OCI-LY7 (cell line): ENCODE measurements around the gene AGAP5. TPM values are rescaled to one million over a fixed set of nuclear protein-coding genes. Genes with fewer than 3 reads are reported as not detected.

Source experiments
- BruUV-seq: library from RNA; stranded (reverse); fragments of 400-500 nt; replicated peaks from 2 replicates; lab custom pipeline; 2021; lab: Mats Ljungman, UMichigan
- CTCF ChIA-PET: fragments of 300-600 bp; sonication (Branson Sonifier 250); formaldehyde crosslinking; loops from one replicate; lab custom pipeline; 2022; ENCODE audit warnings: antibody characterized with exemption; ENCODE audit not compliant: unreplicated experiment; lab: Charles Lee
- POLR2A ChIA-PET: fragments of 300-600 bp; sonication (Branson Sonifier 250); formaldehyde crosslinking; loops from one replicate; lab custom pipeline; 2022; ENCODE audit warnings: antibody characterized with exemption; lab: Charles Lee
- DNase-seq: peaks from one replicate; pipeline ENCODE4 v3.0.0-alpha.2; 2015; ENCODE audit warnings: low spot score
- H2AFZ ChIP-seq: fragments of 200-600 bp; sonication (generic), shearing (Covaris generic); 2 replicates; pipeline ENCODE4 v1.6.1; 2014; ENCODE audit warnings: mild to moderate bottlenecking, antibody characterized with exemption, low read length, moderate library complexity
- H3K27ac ChIP-seq: fragments of 200-600 bp; sonication (generic); 2 replicates; pipeline ENCODE4 v1.5.1; 2014; ENCODE audit warnings: mixed run types, low read depth, mild to moderate bottlenecking, moderate library complexity, low read length, inconsistent platforms; ENCODE audit not compliant: poor library complexity, severe bottlenecking
- H3K36me3 ChIP-seq: fragments of 200-600 bp; sonication (generic); 2 replicates; pipeline ENCODE4 v1.6.1; 2014; ENCODE audit warnings: mild to moderate bottlenecking, antibody characterized with exemption, low read length, moderate library complexity, mixed read lengths; ENCODE audit not compliant: insufficient read depth
- H3K4me1 ChIP-seq: fragments of 200-600 bp; sonication (generic); 2 replicates; pipeline ENCODE4 v1.5.1; 2014; ENCODE audit warnings: mild to moderate bottlenecking, low read length; ENCODE audit not compliant: insufficient read depth, poor library complexity, severe bottlenecking
- H3K4me2 ChIP-seq: fragments of 200-600 bp; sonication (generic); 2 replicates; pipeline ENCODE4 v1.6.1; 2014; ENCODE audit warnings: mild to moderate bottlenecking, low read length
- H3K4me3 ChIP-seq: fragments of 200-600 bp; sonication (generic); 2 replicates; pipeline ENCODE4 v1.5.1; 2014; ENCODE audit warnings: mild to moderate bottlenecking, low read depth, low read length; ENCODE audit not compliant: poor library complexity, severe bottlenecking
- H3K79me2 ChIP-seq: fragments of 200-600 bp; sonication (generic); 2 replicates; pipeline ENCODE4 v1.6.1; 2016; ENCODE audit warnings: low read depth, mild to moderate bottlenecking, low read length, moderate library complexity, mixed read lengths; ENCODE audit not compliant: insufficient read depth
- H3K9me2 ChIP-seq: fragments of 200-600 bp; sonication (generic); 2 replicates; pipeline ENCODE4 v1.6.1; 2016; ENCODE audit warnings: mild to moderate bottlenecking, low read length, mixed read lengths; ENCODE audit not compliant: insufficient read depth
- H3K9me3 ChIP-seq: fragments of 200-600 bp; sonication (generic); 2 replicates; pipeline ENCODE4 v1.6.1; 2014; ENCODE audit warnings: mild to moderate bottlenecking, mixed run types, low read length, mixed read lengths
- H4K20me1 ChIP-seq: fragments of 200-600 bp; sonication (generic); 2 replicates; pipeline ENCODE4 v1.6.1; 2014; ENCODE audit warnings: mild to moderate bottlenecking, antibody characterized with exemption, low read length, moderate library complexity, mixed read lengths; ENCODE audit not compliant: insufficient read depth
- CTCF ChIP-seq: fragments of 200-600 bp; sonication (generic); conservative IDR thresholded peaks from 2 replicates; pipeline ENCODE4 v1.5.1; 2014; ENCODE audit warnings: mild to moderate bottlenecking, antibody characterized with exemption, low read length, moderate library complexity, mixed read lengths
- EZH2phosphoT487 ChIP-seq: fragments of 200-600 bp; sonication (generic); IDR thresholded peaks from 2 replicates; pipeline ENCODE4 v1.6.1; 2018; ENCODE audit warnings: low read depth, borderline replicate concordance, mild to moderate bottlenecking, mixed run types, antibody characterized with exemption, low read length, moderate library complexity, mixed read lengths
- intact Hi-C: fragments of 100-400 bp; cut with micrococcal nuclease; formaldehyde crosslinking; loops from one replicate; pipeline ENCODE4 v1.10.0; 2022; ENCODE audit not compliant: unreplicated experiment
- total RNA-seq, 2 experiments: library from RNA; depleted of rRNA in 1 of 2; stranded (reverse); fragments of >200 nt in 1 of 2; shearing (Covaris generic) in 1 of 2; gene quantifications; 2 replicates each; pipeline ENCODE4 v1.2.3, GENCODE V29; 2014 to 2022

AGAP5 gene
- total RNA-seq, 2 experiments from 2014 or later = 4.6 to 9.9 TPM

- no peak for DNase-seq
- H4K20me1 ChIP-seq = no peaks in the 10 kb centered on the region
- no peak overlapping the region for H3K4me2 ChIP-seq
- H2AFZ ChIP-seq = no peak overlapping the region
- H3K79me2 ChIP-seq = peaks cover 29% of the 10 kb centered on the region
- ChIA-PET POLR2A (interaction anchor here (0.6 kb wide), 1 partner anchor 648 kb away, joined by 3 read pairs; no protein-coding TSS in a partner anchor), CTCF (no interaction called here)
- no TSS peak for BruUV-seq
- H3K4me1 ChIP-seq = peaks cover 10% of the 10 kb centered on the region
- H3K4me3 ChIP-seq = no peak overlapping the region
- H3K27ac ChIP-seq = no peak overlapping the region
- H3K36me3 ChIP-seq = peaks cover 25% of the 10 kb centered on the region
- H3K9me3 ChIP-seq = no peaks in the 10 kb centered on the region
- H3K9me2 ChIP-seq = no peaks in the 10 kb centered on the region
- intact Hi-C loops = no loop called here
- TF ChIP-seq CTCF (no peak), EZH2phosphoT487 (no peak)
Measured at GRCh38 chr10:73732426-73732825, 34.5 kb upstream of the AGAP5 start.

- CTCF ChIA-PET = no interaction called here
- H3K9me2 ChIP-seq = no peaks in the 10 kb centered on the region
- H3K79me2 ChIP-seq = peaks cover 29% of the 10 kb centered on the region
- no peak overlapping the region for H2AFZ ChIP-seq
- no peaks in the 10 kb centered on the region for H4K20me1 ChIP-seq
- H3K9me3 ChIP-seq = no peaks in the 10 kb centered on the region
- peaks cover 27% of the 10 kb centered on the region for H3K36me3 ChIP-seq
- intact Hi-C loops = loop anchor here (2.0 kb wide), 1 partner anchor 485 kb away; the partner anchor contains the start of gene DNAJC9
- peak overlapping the region; percentile 84 for H3K4me2 ChIP-seq
- peaks cover 10% of the 10 kb centered on the region for H3K4me1 ChIP-seq
- H3K27ac ChIP-seq = no peak overlapping the region
- TF ChIP-seq CTCF = no peak
- no peak for TF ChIP-seq EZH2phosphoT487
- peak overlapping the region; percentile 78 for H3K4me3 ChIP-seq
- BruUV-seq = no TSS peak
- DNase-seq = no peak
- POLR2A ChIA-PET = interaction anchor here (0.6 to 2.8 kb wide), 4 partner anchors 10 to 648 kb away, joined by 3 to 38 read pairs (median 4); partner anchors contain the start of gene SEC24C
Measured at GRCh38 chr10:73731588-73732375, 33.9 kb upstream of the AGAP5 start.
